K562 treated with DMSO at 1 percent for 48 hours (cell line): ENCODE results near the gene EFNB3. TPM values are rescaled to one million over a fixed set of nuclear protein-coding genes. Genes with fewer than 3 reads are reported as not detected.

ENCODE experiments used
- total RNA-seq: library from RNA; unstranded; fragments of 300-600 nt; gene quantifications from 2 replicates; pipeline ENCODE4 v1.2.3, GENCODE V29; 2022; ENCODE audit warnings: low replicate concordance; ENCODE audit errors: extremely low read depth

The EFNB3 gene, protein sequence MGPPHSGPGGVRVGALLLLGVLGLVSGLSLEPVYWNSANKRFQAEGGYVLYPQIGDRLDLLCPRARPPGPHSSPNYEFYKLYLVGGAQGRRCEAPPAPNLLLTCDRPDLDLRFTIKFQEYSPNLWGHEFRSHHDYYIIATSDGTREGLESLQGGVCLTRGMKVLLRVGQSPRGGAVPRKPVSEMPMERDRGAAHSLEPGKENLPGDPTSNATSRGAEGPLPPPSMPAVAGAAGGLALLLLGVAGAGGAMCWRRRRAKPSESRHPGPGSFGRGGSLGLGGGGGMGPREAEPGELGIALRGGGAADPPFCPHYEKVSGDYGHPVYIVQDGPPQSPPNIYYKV
- not detected in 2 replicates for total RNA-seq

GRCh38 chr17:7704601-7705268 is at the start of gene EFNB3:
Gene EFNB3, plus strand, starts transcription at chr17:7705202. Its CDS starts 397 bp downstream, at chr17:7705599.

GRCh38 chr17:7687072-7687907 is 17.7 kb upstream of the EFNB3 start, which contains the start of gene TP53:
Gene TP53, minus strand, starts transcription at chr17:7687490. Its CDS starts 10,896 bp downstream, at chr17:7676594.

GRCh38 chr17:7687908-7688807 is 16.8 kb upstream of the EFNB3 start, which contains the start of gene WRAP53:
Gene WRAP53, plus strand, starts transcription at chr17:7688477. Its CDS starts 172 bp downstream, at chr17:7688649.

GRCh38 chr17:7716901-7717755 is 12.1 kb downstream of the EFNB3 start, which contains the start of gene DNAH2:
Gene DNAH2, plus strand, starts transcription at chr17:7717744. Its CDS starts 1,991 bp downstream, at chr17:7719735.

Other genes with a start within 250 kb of the EFNB3 start
- gene ZBTB4, start 225.6 kb upstream of the EFNB3 start, total RNA-seq: not detected in 2 replicates
- gene SLC35G6, start 223.8 kb upstream of the EFNB3 start, total RNA-seq: not detected in 2 replicates
- 83.6 TPM in 1 of 2 replicates, not detected in the other for gene POLR2A, start 220.8 kb upstream of the EFNB3 start, total RNA-seq
- not detected in 2 replicates for gene TNFSF12, start 156.1 kb upstream of the EFNB3 start, total RNA-seq
- gene TNFSF13, start 146.5 kb upstream of the EFNB3 start, total RNA-seq: not detected in 2 replicates
- not detected in 2 replicates for gene SENP3, start 143.3 kb upstream of the EFNB3 start, total RNA-seq
- not detected in 2 replicates for gene CD68, start 125.6 kb upstream of the EFNB3 start, total RNA-seq
- gene MPDU1, start 121.3 kb upstream of the EFNB3 start, total RNA-seq: not detected in 2 replicates
- gene SOX15, start 115.1 kb upstream of the EFNB3 start, total RNA-seq: not detected in 2 replicates
- gene FXR2, start 90.3 kb upstream of the EFNB3 start, total RNA-seq: not detected in 2 replicates
- not detected in 2 replicates for gene SAT2, start 77.4 kb upstream of the EFNB3 start, total RNA-seq
- gene SHBG, start 75.1 kb upstream of the EFNB3 start, total RNA-seq: not detected in 2 replicates
- gene ATP1B2, start 54.3 kb upstream of the EFNB3 start, total RNA-seq: not detected in 2 replicates
- gene TP53, start 17.7 kb upstream of the EFNB3 start, total RNA-seq: not detected in 2 replicates
- gene WRAP53, start 16.7 kb upstream of the EFNB3 start, total RNA-seq: not detected in 2 replicates
- gene DNAH2, start 12.5 kb downstream of the EFNB3 start, total RNA-seq: not detected in 2 replicates
- not detected in 2 replicates for gene KDM6B, start 129.0 kb downstream of the EFNB3 start, total RNA-seq
- gene TMEM88, start 149.9 kb downstream of the EFNB3 start, total RNA-seq: not detected in 2 replicates
- gene NAA38, start 152.4 kb downstream of the EFNB3 start, total RNA-seq: not detected in 2 replicates
- gene CYB5D1, start 152.8 kb downstream of the EFNB3 start, total RNA-seq: not detected in 2 replicates
- not detected in 2 replicates for gene CHD3, start 183.6 kb downstream of the EFNB3 start, total RNA-seq
- gene RNF227, start 211.1 kb downstream of the EFNB3 start, total RNA-seq: not detected in 2 replicates
- not detected in 2 replicates for gene KCNAB3, start 224.7 kb downstream of the EFNB3 start, total RNA-seq
- not detected in 2 replicates for gene TRAPPC1, start 226.7 kb downstream of the EFNB3 start, total RNA-seq
- gene CNTROB, start 227.0 kb downstream of the EFNB3 start, total RNA-seq: not detected in 2 replicates